ENCODE results near the gene RNF149.

- TF ChIP-seq CTCF (IDR thresholded peaks at IDR 0.05 in 2 of 3, conservative IDR thresholded peaks at IDR 0.05 in 1 of 3; ENCODE audit: borderline replicate concordance in 1 of 3, insufficient read depth in 1 of 3, low read depth in 2 of 3, low read length in 2 of 3): no peak
- TF ChIP-seq, protein P1, sequence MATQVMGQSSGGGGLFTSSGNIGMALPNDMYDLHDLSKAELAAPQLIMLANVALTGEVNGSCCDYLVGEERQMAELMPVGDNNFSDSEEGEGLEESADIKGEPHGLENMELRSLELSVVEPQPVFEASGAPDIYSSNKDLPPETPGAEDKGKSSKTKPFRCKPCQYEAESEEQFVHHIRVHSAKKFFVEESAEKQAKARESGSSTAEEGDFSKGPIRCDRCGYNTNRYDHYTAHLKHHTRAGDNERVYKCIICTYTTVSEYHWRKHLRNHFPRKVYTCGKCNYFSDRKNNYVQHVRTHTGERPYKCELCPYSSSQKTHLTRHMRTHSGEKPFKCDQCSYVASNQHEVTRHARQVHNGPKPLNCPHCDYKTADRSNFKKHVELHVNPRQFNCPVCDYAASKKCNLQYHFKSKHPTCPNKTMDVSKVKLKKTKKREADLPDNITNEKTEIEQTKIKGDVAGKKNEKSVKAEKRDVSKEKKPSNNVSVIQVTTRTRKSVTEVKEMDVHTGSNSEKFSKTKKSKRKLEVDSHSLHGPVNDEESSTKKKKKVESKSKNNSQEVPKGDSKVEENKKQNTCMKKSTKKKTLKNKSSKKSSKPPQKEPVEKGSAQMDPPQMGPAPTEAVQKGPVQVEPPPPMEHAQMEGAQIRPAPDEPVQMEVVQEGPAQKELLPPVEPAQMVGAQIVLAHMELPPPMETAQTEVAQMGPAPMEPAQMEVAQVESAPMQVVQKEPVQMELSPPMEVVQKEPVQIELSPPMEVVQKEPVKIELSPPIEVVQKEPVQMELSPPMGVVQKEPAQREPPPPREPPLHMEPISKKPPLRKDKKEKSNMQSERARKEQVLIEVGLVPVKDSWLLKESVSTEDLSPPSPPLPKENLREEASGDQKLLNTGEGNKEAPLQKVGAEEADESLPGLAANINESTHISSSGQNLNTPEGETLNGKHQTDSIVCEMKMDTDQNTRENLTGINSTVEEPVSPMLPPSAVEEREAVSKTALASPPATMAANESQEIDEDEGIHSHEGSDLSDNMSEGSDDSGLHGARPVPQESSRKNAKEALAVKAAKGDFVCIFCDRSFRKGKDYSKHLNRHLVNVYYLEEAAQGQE (IDR thresholded peaks at IDR 0.05; ENCODE audit: low read depth): no peak
- TF ChIP-seq POLR2AphosphoS5 (IDR thresholded peaks at IDR 0.05; ENCODE audit: low read depth, low read length): no peak
- no peak for TF ChIP-seq YY1 (IDR thresholded peaks at IDR 0.05; ENCODE audit: extremely low read depth, insufficient replicate concordance, low read depth, low read length)
- no peak for TF ChIP-seq EZH2 (IDR thresholded peaks at IDR 0.05)
- TF ChIP-seq POLR2A (IDR thresholded peaks at IDR 0.05; ENCODE audit: borderline replicate concordance, extremely low read depth, insufficient read depth, insufficient read length): no peak
- no peak for TF ChIP-seq SRF (IDR thresholded peaks at IDR 0.05; ENCODE audit: low read depth)
- TF ChIP-seq ZFX (IDR thresholded peaks at IDR 0.05): no peak
These were observed 15.0 kb downstream of the RNF149 start for GRCh38 chr2:101293544-101293943.

Data from HCT116 (cell line).